NT2/D1 (cell line): ENCODE data around the gene CNN2.

Experiments
- SUZ12 ChIP-seq: IDR thresholded peaks from 2 replicates; pipeline ENCODE4 v1.6.1; 2011; ENCODE audit not compliant: insufficient read length, insufficient read depth; ENCODE audit errors: extremely low read depth
- YY1 ChIP-seq: IDR thresholded peaks from 2 replicates; pipeline ENCODE4 v1.6.1; 2011; ENCODE audit not compliant: insufficient read length, insufficient read depth

GRCh38 chr19:1049106-1049505, 22.7 kb downstream of the CNN2 start:
- TF ChIP-seq YY1, result no peak
- TF ChIP-seq SUZ12, result no peak
